NCI-H2107 (cell line): Measurements from ENCODE around the gene ANKRD1.
"Not testable (repeated sequence)": the region's sequence is repeated elsewhere in the genome, so short reads cannot be mapped to it uniquely, and the experiment has no call there.

ENCODE experiments used
- DNase-seq: peaks from one replicate; lab custom pipeline; 2025; lab: John Stamatoyannopoulos, UW

ANKRD1 gene

GRCh38 chr10:90920986-90921666, at the start of gene ANKRD1:
Gene ANKRD1, minus strand, starts transcription at chr10:90921087. Its CDS starts 60 bp downstream, at chr10:90921027.
- DNase-seq = no peak

DNA sequence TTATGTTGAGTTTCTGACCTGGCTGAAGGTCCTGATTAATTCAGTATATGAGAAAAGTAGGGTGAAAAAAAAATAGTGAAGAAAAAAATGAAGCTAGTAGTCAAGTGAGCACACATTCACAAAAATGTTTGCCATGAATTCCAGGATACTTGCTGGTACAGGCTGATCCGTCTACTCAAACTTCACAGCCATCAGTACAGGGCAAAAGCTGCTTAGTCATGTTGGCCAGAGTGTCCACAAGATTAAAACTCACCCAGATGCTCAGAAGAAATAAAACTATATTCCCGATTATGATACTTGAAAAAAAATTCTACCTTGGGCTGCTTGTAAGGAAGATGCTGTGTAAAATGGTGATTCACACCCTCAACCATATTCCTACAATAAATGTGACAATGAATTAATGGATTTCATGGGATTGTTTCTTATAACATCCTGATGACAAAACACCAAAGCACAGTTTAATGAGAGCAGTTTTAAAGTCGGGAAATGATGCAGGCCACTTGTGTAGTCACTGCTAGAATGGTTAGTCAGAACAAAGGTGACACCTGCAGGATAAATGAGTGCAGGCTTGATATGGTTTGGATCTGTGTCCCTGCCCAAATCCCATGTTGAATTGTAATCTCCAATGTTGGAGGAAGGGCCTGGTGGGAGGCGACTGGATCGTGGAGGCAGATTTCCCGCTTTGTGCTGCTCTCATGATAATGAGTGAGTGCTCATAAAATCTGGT, 49.2 kb upstream of the ANKRD1 start:
- DNase-seq = no peak

DNA sequence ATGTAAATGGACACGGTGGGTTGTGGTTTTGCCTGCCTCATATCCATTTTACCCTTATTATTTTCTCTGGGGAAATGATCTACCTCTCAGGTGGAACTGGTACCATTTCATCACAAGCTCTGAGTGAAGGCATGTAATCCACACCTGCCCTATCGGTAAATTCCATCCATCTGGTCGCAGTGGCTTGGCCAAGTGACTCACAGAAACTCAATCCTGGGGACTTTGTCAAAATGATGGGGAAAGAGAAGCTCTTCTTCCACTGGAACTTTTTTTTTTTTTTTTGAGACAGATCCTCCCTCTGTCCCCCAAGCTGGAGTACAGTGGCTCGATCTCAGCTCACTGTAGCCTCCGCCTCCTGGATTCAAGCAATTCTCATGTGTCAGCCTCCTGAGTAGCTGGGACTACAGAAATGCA, 48.2 kb upstream of the ANKRD1 start:
- DNase-seq = no peak

GRCh38 chr10:90968328-90969081, 47.6 kb upstream of the ANKRD1 start:
- no peak for DNase-seq

DNA sequence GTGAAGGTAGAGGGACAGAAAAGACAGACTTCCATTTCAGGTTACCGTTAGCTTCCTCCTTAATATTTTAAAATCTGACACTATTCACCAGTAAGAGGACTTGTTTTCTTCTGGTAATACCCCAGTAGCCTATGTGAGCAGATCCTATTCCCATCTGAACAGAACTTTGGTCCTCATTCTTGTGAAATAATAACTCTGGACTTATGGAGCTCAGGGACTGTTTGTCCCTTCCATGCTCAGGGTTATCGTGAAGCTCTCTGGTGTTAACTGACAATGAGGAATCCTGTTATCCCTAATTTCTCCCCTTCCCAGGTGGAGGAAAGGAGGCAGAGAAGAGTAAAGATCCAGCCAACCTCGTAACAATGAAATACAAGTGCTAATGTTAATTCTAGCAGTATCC, 47.0 kb upstream of the ANKRD1 start:
- DNase-seq = no peak

GRCh38 chr10:90966146-90966545, 45.3 kb upstream of the ANKRD1 start:
- no peak for DNase-seq

DNA sequence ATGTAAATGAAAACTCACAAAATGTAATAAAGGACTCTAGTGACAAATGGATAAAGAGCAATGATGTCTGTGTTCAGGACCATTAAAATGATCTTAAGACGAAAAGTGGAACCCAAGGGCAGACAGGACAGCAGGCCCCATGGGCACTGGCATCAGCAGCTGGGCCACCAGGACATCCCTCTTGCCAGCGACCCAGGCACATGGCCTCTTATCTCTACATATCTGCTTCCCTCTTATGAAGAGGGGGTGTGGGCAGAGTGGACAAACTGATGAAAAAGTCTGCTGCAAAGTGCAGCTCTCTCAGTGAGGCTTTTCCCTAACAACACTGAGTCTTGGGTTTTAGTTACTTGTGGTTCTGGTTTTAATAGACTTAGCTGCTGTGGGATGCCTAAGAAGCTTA, 44.8 kb upstream of the ANKRD1 start:
- DNase-seq = no peak

DNA sequence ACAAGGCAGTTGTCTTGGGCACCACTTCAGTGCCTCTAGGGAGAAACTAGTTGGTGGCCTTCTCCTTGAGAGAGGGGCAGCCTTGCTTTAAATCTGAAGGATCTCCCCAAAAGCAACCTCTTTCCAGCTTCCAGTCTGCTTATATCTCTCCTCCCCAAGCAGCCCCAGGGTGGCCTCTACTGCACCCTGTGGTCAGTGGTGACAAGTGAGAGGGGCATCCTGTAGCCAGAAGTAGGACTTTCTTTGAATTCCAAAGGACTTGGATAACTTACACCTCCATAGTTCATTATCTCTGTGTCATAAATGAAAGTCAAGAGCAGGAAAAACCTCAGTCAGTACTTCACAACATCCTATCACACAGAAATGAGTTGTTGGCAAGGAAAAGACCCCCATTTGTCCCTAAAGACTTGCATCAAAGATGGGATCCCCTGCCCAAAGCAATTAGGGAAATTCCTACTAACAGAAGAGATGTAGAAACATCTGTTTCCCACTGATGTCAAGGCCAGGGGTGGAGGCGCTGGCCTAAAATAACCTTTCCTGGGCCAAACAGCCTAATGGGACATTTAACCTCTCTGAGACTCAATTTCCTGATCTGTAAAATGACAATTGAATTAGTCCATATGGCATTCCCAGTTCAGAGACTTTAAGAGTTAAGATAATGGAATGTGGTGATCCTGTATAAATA, 44.0 kb upstream of the ANKRD1 start:
- DNase-seq = no peak

DNA sequence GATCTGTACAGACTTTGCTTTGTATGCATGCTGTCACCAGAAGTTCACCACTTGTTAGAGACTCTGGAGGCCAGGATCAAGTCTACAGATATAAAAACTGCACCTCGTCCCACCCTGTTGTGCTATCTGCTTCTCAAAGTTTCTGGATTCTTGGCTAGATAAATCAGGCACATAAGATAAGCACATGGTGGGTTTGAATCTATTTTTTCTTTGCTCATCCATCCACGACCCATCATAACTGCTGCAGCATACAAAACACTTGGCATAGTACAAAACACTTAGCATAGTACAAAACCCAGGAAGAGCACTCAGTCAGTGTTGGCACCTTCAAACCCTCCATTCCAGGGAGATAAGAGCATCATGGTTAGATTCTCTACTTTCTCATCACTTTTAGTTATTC, 42.4 kb upstream of the ANKRD1 start:
- no peak for DNase-seq

DNA sequence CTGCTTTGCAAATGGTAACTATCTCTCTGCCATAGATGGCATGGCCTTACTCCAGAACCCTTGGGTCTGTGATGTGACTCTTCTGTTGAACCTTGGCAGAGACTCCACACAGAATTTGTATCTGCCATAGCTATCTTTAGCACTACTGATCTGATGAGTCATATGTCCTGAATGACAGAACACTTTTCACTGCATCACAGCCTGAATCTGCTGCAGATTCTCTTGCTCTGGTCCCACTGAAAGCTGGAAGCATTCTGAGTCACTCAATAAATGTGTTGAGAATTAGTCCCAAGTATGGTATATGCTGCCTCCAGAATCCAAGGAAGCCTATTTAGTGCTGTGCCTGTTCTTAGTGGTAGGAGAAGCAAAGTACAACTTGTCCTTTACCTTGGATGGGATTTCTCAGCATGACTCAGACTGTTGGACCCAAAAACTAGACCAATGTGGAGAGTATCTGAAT, 39.5 kb upstream of the ANKRD1 start:
- no peak for DNase-seq

DNA sequence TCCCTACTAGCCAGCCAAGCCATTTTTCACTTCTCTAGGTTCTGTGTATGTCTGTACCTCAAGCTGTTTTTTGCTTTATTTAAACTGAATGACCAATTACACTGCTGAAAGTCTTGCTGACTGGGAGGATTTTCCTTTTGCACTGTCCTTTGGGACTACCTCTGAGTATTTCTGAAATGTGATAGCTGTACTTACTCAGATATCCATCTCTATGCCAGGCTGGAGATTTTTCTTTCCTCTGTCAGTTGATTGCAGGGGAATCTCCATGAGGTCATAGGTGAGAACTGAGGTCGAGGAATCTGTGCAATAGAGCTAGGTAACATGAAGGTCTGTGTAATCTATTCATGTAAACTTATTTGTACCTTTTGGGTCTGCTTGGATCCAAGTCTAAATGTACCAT, 38.9 kb upstream of the ANKRD1 start:
- no peak for DNase-seq

DNA sequence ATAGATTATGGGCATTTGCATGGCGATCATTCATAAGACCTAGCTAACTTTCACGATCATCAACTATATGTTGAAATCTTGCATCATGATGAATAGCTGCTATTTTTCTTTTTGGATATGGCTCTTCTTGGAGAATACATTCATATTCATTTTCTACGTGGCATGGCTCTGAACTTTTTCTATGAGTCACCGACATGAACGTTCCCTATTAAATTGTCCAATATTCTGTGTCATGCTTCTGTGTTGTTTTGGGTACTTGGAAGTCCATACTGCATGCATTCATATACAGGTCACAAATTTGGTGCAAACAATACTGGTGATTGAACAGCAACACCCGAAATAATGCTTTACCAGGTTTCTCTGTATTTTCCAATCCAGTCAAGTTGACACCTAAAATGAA, 37.9 kb upstream of the ANKRD1 start:
- no peak for DNase-seq

DNA sequence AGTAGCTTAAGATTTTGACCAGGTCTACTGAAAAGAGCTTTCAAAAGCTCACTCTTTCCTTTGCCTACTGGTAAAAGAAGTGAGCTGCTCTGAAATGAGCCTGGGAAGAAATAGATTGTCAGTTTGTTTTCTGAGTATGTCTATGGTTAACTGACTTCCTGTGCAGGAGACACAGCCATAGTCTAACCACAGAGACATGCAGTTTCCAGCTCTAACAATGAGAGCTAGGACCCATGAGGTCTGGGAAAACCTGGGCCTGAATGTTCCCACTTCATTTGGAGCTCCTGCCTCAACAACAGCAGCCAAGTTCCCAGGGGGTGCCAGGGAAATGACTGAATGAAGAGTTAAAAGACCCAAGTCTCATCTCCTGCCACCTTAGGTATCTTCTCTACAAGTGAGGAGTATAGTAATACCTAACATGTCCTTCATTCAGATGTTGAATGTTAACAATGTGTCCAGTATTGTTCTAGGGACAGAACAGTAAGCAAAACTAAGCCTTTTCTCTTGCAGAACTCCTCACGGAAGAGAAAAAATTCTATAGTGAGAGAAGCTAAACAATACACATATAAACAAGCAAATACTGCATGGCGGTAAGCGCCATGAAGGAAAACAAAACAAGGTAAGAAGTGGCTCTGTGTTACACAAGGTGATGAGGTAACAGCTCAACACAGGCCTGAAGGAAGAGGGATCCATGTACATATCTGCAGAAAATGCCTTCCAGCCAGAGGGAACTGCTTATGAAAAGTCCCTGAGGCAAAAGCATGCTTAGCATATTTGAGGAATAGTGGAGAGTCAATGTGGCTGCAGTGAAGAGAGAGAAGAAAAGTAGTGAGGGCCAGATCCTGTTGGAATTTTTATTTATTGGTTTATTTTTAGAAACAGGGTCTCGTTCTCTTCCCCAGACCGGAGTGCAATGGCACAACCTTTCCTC, 26.4 kb upstream of the ANKRD1 start:
- no peak for DNase-seq

DNA sequence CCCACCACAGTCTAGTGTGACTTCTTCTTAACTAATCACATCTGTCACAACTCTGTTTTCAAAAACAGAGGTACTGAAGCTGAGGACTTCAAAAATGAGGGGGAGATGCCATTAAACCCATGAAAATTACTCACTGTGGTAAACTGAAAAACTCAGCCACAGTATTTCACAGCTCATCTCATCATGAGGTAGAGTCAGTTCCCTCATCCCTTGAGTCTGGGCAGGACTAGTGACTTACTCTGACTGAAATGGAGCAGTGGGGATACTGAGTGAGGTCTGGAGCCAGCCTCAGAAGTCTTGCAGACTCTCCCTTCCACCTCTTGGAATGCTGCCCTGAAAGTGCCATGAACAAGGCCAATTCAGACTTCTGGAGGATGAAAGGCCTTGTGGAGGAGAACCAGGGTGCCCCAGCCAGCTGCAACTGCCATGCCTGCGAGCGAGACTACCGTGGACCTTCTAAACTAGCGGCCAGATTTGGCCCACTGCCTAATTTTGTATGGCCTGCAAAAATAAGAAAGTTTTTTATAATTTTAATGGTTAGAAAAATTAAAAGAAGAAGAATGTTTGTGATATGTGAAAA, 24.7 kb upstream of the ANKRD1 start:
- DNase-seq = no peak

GRCh38 chr10:90944749-90945148, 23.9 kb upstream of the ANKRD1 start:
- DNase-seq = no peak

GRCh38 chr10:90942980-90943379, 22.1 kb upstream of the ANKRD1 start:
- DNase-seq = not testable (repeated sequence)

GRCh38 chr10:90939648-90940047, 18.8 kb upstream of the ANKRD1 start:
- no peak for DNase-seq

DNA sequence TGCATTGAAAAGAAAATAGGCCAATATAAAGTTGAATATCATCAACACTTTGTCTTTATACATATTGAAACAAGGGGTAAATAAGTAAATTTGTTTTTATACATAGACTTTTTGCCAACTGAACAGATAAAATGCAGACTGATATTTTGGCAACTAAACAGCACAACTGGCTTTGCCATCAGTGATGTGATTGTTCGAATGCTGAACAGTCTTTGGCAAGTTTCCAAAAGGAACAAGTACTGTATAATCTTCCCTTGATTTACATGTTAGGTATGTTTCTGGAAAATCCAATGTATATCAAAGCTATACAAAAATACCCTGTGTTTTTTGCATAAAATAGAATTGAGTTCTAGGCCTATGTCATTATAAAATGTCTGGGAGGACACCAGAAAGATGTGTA, 18.2 kb upstream of the ANKRD1 start:
- no peak for DNase-seq

GRCh38 chr10:90937645-90938258, 16.9 kb upstream of the ANKRD1 start:
- DNase-seq = no peak

DNA sequence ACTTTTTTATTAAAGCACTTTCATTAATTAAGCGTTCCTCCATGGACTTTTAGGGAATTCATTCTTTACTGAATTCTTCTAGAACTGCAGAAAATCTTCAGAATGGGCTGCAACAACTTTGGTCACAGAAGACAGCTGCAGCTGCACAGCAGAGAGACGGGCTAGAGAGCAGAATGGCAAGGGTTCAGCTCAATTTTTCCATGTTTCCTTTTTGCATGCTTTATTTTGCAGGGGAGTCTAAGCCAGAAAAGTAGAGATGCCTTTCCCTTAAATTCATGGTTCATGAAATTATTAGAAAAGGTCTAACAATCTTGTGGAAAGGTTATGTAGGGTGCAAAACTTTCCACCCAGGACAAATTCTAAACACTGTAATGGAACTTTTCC, 15.4 kb upstream of the ANKRD1 start:
- DNase-seq = no peak
